ENCODE data around the gene DNAI7. TPM values are rescaled to one million over a fixed set of nuclear protein-coding genes. Genes with fewer than 3 reads are reported as not detected.

DNAI7 gene
- polyA plus RNA-seq, 3 donors from 2014 or later, result 0.21 TPM; not detected in 2

- Mint-ChIP-seq H3K4me3 (no peak overlapping the region), H3K36me3 (peaks cover 32 to 42% (median 36%) of the 10 kb centered on the region in 3 donors), H3K27ac (peak overlapping the region in 2 of 6 donors; percentile 18 to 63), H3K9me3 (no peaks in the 10 kb centered on the region), H3K27me3 (ENCODE audit: low read depth in 3 of 3) (peaks cover 0 to 2% (median 0%) of the 10 kb centered on the region in 3 donors), H3K4me1 (peaks cover 15 to 55% of the 10 kb centered on the region in 2 donors)
- no peak for DNase-seq
Measured at GRCh38 chr12:25072906-25073650, 121.9 kb downstream of the DNAI7 start.

GRCh38 chr12:25071366-25071765 is 123.6 kb downstream of the DNAI7 start:
- peaks cover 44 to 53% (median 45%) of the 10 kb centered on the region in 3 donors for H3K36me3 Mint-ChIP-seq
- no peak for DNase-seq
- no peaks in the 10 kb centered on the region for H3K9me3 Mint-ChIP-seq
- H3K4me3 Mint-ChIP-seq, result no peak overlapping the region
- H3K27ac Mint-ChIP-seq, result peak overlapping the region in 2 of 6 donors; percentile 29 to 45
- peaks cover 0 to 2% (median 0%) of the 10 kb centered on the region in 3 donors for H3K27me3 Mint-ChIP-seq (ENCODE audit: low read depth in 3 of 3)
- H3K4me1 Mint-ChIP-seq, result peaks cover 19 to 56% of the 10 kb centered on the region in 2 donors

GRCh38 chr12:25069224-25069623 is 125.7 kb downstream of the DNAI7 start:
- Mint-ChIP-seq H3K4me1 (peaks cover 13 to 38% of the 10 kb centered on the region in 2 donors), H3K27ac (peak overlapping the region in 3 of 6 donors; percentile 7 to 68 (median 34)), H3K4me3 (no peak overlapping the region), H3K9me3 (no peaks in the 10 kb centered on the region), H3K27me3 (ENCODE audit: low read depth in 3 of 3) (peaks cover 0 to 2% (median 0%) of the 10 kb centered on the region in 3 donors), H3K36me3 (peaks cover 44 to 59% (median 47%) of the 10 kb centered on the region in 3 donors)
- no peak for DNase-seq

GRCh38 chr12:25065035-25065434 is 129.9 kb downstream of the DNAI7 start:
- Mint-ChIP-seq H3K36me3 (peaks cover 34 to 47% (median 40%) of the 10 kb centered on the region in 3 donors), H3K4me3 (no peak overlapping the region), H3K27ac (peak overlapping the region in 1 of 6 donors; percentile 53), H3K4me1 (peaks cover 32 to 66% of the 10 kb centered on the region in 2 donors), H3K9me3 (no peaks in the 10 kb centered on the region), H3K27me3 (ENCODE audit: low read depth in 3 of 3) (no peaks in the 10 kb centered on the region)
- DNase-seq, result no peak

- no peaks in the 10 kb centered on the region for H3K27me3 Mint-ChIP-seq (ENCODE audit: low read depth in 3 of 3)
- no peaks in the 10 kb centered on the region for H3K9me3 Mint-ChIP-seq
- no peak for DNase-seq
- peaks cover 26 to 38% (median 35%) of the 10 kb centered on the region in 3 donors for H3K36me3 Mint-ChIP-seq
- no peak overlapping the region for H3K4me3 Mint-ChIP-seq
- peaks cover 33 to 60% of the 10 kb centered on the region in 2 donors for H3K4me1 Mint-ChIP-seq
- peak overlapping the region in 5 of 6 donors; percentile 5 to 62 (median 30) for H3K27ac Mint-ChIP-seq
Measured at GRCh38 chr12:25063873-25064628, 130.9 kb downstream of the DNAI7 start.

- no peak for DNase-seq
- Mint-ChIP-seq H3K4me1 (peaks cover 73 to 88% of the 10 kb centered on the region in 2 donors), H3K27ac (peak overlapping the region in 3 of 6 donors; percentile 11 to 22 (median 15)), H3K27me3 (ENCODE audit: low read depth in 3 of 3) (peaks cover 0 to 3% (median 0%) of the 10 kb centered on the region in 3 donors), H3K9me3 (no peaks in the 10 kb centered on the region), H3K36me3 (peaks cover 5 to 8% (median 5%) of the 10 kb centered on the region in 3 donors), H3K4me3 (peak overlapping the region in 2 of 5 donors; percentile 12 to 38)
Measured at GRCh38 chr12:25058658-25059058, 136.3 kb downstream of the DNAI7 start.

Other genes starting within 250 kb of the DNAI7 start
- under 1 TPM in 2 of 3 donors, not detected in 1; 0.10 to 0.20 TPM for gene BCAT1, start 246.1 kb downstream of the DNAI7 start, polyA plus RNA-seq
- gene ETFRF1, start 77 bp upstream of the DNAI7 start, polyA plus RNA-seq, result 10 to 100 TPM; 21.2 to 23.1 (median 22.9) TPM
- gene KRAS, start 55.8 kb upstream of the DNAI7 start, polyA plus RNA-seq, result 10 to 100 TPM; 30.0 to 54.0 (median 33.9) TPM